GM19328 (cell line): Measurements from ENCODE around the gene FAM171A1.
"Not testable (repeated sequence)": the region's sequence is repeated elsewhere in the genome, so short reads cannot be mapped to it uniquely, and the experiment has no call there.

ENCODE experiments used
- ATAC-seq: cut with Tn5 transposase; IDR thresholded peaks from one replicate; pipeline ENCODE4 v1.9.1; 2021; ENCODE audit warnings: mild to moderate bottlenecking, moderate library complexity; ENCODE audit not compliant: unreplicated experiment

Gene FAM171A1

GRCh38 chr10:15295537-15296325 is 75.4 kb downstream of the FAM171A1 start:
- ATAC-seq = no peak

DNA sequence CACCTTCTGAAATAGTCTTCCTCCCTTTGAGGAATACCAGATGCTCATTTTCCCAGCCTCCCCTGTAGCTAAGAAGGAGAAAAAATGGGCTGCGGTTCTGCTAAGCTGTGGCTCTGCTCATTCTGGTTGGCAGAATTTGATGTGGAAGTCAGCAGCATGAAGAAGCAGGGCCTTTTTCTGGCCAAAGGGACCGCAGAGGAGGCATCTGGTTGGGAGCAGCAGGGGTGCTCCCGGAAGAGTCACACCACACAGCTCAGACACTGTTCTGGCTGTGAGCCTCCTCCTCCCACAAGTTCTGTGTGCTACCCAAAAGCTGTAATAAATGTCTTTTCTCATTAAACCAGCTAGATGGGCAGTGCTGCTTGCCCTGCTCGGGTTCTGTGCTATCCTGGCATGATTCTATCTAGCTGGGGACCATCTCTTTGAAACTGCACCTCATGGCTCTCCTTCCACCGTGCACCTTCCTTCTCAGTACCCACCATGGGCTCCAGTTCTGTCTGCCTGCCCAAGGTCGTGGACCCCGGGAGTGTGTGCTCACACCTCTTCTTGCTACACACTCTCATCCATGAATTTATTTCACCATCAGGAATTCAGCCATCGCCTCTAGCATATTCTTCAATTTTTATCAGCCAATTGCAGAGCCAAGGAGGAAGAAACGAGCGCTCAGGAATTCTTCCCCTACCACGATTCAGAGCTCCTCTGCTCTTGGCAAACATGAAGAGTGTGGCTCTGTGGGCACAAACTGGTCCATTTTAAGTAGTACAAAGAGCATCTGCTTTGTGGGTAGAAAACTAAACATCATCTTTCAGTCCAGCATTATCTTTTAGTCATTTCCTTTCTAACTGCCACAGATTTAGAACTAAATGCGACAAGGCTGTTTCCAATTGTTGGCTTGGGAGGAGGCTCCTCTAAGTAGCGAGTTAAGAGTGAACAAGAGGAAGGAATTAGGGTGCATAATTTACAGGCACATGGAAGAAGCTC is 76.9 kb downstream of the FAM171A1 start:
- no peak for ATAC-seq

- no peak for ATAC-seq
Measured at GRCh38 chr10:15290671-15291070, 80.4 kb downstream of the FAM171A1 start.

- no peak for ATAC-seq
Measured at GRCh38 chr10:15290150-15290549, 80.9 kb downstream of the FAM171A1 start.

- no peak for ATAC-seq
Measured at GRCh38 chr10:15280974-15281373, 90.1 kb downstream of the FAM171A1 start.

DNA sequence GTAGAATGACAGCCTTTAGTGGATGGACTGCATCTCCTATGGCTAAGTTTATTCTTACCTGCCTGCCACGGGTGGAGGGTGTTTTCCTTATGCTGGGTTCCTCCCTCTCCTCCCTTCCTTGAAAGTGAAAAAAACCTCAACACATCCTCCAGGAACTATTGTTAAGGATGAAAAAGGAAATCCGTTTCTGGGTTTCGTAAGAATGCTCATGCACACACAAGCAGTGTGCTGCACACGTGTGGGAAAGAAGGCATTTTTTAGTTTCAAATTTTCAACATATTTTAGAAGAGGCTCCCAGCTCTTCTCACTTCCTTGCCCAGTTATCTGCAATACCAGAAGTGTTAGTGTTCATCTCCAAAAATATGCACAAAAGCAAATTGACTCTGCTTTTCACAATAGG is 90.6 kb downstream of the FAM171A1 start:
- ATAC-seq = no peak

GRCh38 chr10:15279236-15279635 is 91.9 kb downstream of the FAM171A1 start:
- no peak for ATAC-seq

DNA sequence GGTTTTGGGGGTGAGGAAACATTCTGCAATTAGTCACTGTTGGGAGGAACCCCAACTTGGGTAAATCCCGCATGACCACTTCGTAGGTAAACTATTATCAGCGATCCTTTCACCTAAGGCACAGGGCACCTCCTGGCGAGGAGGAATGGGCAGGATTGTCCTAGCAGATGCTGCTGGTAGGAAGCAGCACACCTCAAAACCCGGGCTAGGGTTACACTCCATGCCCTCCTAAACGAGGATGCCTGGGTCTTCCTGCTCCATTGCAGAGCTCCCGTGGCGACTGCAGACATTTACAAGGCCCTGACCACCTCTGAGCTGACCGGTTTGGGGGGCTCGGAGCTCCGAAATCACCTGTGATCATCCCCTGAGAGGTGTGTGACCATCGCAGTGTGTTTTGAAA is 92.3 kb downstream of the FAM171A1 start:
- ATAC-seq = no peak

- not testable (repeated sequence) for ATAC-seq
Measured at GRCh38 chr10:15276039-15276438, 95.0 kb downstream of the FAM171A1 start.

DNA sequence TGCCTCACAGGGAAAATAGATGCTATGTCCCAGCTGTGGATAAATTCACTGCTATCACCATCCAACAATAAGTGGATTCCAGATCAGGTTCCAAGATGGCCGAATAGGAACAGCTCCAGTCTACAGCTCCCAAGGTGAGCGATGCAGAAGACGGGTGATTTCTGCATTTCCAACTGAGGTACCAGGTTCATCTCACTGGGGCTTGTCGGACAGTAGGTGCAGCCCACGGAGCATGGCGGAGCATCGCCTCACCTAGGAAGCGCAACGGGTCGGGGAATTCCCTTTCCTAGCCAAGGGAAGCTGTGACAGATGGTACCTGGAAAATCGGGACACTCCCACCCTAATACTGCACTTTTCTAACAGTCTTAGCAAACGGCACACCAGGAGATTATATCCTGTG is 101.3 kb downstream of the FAM171A1 start:
- not testable (repeated sequence) for ATAC-seq

- ATAC-seq = no peak
Measured at GRCh38 chr10:15267496-15267895, 103.6 kb downstream of the FAM171A1 start.

- no peak for ATAC-seq
Measured at GRCh38 chr10:15266117-15266516, 105.0 kb downstream of the FAM171A1 start.

DNA sequence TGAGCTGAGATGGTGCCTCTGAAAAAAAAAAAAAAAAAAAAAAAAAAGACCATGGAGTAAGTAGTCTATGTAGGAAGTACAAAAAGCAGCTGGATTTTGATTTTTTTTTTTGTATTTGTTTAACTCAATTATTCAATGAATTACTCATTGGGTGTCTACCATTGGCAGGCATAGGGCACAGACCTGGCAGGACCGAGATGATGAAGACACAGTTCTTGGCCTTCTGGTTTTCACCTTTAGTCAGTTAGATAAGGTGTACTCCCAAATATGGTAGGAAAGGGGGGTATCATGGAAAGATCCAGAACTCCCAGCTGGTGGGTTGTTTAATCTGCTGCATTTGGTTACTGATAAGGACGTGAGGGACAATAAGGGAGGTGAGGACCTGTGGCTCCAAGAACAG is 105.5 kb downstream of the FAM171A1 start:
- no peak for ATAC-seq

DNA sequence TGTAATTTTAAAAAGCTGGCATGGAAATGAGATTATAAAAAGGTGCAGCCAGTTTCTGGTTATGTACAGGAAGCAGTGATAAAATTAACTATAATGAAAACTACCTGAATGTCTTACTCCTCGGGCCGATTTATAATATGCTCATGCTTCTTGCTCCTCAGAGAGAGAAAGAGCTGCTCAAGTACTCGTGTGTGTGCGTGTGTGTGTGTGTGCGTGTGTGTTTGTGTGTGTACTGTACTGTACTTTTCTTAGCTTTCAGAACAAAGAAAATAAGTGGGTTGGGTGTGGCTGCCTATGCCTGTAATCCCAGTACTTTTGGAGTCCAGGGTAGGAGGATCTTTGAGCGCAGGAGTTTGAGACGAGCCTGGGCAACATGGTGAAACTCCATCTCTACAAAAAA is 106.0 kb downstream of the FAM171A1 start:
- ATAC-seq = no peak

DNA sequence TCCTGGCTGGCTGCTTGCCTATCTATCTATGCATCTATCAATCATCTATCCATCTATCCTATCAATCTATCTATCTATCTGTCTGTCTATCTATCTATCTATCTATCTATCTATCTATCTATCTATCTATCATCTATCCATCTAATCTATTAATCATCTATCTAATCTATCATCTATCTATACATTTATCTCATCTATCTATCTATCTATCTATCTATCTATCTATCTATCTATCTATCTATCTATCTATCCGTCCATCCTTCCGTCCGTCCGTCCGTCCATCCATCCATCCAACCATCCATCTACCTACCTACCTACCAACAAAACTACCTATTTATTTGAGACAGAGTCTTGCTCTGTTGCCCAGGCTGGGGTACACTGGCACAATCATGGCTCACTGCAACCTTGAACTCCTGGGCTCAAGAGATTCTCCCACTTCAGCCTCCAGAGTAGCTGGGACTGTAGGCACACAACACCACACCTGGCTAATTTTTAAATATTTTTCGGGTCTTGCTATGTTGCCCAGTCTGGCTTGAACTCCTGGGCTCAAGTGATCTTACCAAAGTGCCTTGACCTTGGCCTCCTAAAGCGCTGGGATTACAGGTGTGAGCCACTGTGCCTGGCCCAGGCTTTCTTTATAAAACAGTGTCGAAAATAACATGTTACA is 107.3 kb downstream of the FAM171A1 start:
- ATAC-seq = no peak

DNA sequence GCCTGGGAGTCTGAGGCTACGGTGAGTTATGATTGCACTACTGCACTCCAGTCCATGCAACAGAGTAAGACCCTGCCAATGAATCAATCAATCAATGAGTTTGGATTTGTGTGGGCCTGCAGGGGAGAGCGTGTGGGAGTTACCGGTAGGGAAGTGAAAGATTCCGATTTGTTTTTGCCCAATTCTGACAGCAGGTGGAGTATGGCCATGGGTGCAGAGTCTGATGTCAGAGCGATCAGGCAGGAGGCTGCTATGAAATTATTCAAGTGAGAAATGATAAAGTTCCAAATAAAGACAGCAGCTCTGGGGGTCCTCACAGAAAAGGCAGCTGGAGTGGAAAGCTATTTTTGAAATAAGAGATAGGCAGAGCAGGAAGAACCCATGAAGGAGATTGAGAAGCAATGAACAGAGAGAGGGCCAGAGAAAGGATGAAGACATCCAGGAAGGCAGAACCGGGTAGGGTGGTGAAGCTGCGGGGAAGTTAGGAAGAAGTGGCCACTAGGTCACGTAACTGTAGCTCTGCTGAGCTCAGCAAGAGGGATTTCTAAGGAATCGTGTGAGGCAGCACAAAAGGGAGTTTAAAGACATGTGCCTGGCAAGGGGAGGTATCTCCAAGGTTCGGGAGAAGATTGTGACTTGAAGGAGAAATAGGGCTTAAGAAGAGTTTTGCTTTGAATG is 108.9 kb downstream of the FAM171A1 start:
- no peak for ATAC-seq

- ATAC-seq = no peak
Measured at GRCh38 chr10:15259136-15259535, 112.0 kb downstream of the FAM171A1 start.

- no peak for ATAC-seq
Measured at GRCh38 chr10:15258255-15258654, 112.8 kb downstream of the FAM171A1 start.

GRCh38 chr10:15255961-15256360 is 115.1 kb downstream of the FAM171A1 start:
- ATAC-seq = no peak

DNA sequence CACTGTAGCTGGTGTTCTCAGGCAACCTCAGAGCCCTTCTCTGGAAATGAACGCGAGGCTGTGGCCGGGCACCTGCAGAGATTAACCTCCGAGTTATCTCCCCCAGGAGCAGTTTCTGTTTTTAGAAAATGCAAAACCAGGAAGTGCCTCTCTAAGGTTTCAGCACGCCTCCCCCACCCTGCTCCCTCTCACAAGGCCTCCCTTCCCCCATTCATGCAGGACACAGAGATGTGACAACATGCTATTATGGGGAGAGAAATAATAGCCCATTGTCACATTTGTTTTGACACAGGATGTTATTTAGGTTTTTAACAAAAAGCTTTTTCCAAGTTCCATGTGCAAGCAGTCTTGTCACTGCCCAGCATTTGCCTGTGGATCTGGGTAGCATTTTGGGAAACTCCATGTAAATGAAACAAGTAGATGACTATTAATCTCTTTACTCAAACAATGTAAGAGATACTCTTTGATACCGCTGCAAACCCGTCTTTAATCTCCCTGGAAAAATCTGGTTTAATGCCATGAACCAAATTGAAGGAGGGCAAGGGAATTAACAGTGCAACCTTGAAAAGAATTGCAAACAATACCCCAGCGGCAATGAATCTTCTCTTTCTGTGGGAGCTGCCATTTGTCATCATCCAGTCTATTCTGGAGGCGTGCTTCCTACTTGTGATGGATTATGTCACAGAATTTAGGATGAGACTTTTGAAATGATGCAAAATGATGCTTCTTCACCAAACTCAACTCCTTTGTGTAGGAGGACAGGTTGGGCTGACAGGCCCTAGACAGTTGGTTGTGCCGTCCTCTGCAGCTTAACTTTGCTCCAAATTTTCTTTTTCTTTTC is 116.1 kb downstream of the FAM171A1 start:
- no peak for ATAC-seq
